HG02763 (cell line): Measurements from ENCODE around the gene TMEM151B.
"Not testable (repeated sequence)": the region's sequence is repeated elsewhere in the genome, so short reads cannot be mapped to it uniquely, and the experiment has no call there.

Source experiments
- ATAC-seq: cut with Tn5 transposase; IDR thresholded peaks from one replicate; pipeline ENCODE4 v1.9.1; 2021; ENCODE audit warnings: mild to moderate bottlenecking, moderate library complexity; ENCODE audit not compliant: unreplicated experiment

TMEM151B gene

DNA sequence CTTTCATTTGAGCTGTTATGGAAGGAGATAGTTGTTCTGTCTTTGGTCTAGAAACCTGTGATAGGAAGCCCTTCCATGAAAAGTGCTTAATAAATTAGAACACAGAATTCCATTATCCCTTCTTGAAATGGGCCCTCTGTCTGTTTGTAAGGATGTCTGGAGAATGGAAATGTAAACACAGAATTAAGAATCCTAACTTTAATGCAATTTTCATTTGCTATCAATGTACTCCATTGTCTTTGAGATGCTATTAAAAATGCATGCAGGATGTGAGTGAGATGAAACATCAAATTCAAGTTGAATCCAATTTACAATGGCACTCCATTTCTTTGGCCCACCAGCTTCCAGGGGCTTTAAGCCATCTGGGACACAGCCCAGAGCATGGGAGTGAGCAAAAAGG is 56.8 kb downstream of the TMEM151B start:
- no peak for ATAC-seq

DNA sequence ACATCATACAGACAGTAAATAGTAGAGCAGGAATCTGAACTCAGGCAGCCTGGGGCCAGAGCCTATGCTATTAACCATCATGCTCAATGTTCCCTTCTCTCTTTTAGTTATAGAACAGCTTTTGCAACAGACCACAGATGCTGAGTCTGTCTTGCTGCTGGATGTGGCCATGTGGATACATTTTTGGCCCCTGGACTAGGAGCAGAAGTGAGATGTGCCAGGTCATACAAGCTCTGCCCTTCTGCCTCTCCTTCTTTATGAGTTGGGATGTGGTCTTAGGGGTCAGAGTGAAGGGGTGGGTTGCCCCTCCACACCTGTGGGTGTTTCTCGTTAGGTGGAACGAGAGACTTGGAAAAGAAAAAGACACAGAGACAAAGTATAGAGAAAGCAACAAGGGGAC is 57.5 kb downstream of the TMEM151B start:
- ATAC-seq, result no peak

DNA sequence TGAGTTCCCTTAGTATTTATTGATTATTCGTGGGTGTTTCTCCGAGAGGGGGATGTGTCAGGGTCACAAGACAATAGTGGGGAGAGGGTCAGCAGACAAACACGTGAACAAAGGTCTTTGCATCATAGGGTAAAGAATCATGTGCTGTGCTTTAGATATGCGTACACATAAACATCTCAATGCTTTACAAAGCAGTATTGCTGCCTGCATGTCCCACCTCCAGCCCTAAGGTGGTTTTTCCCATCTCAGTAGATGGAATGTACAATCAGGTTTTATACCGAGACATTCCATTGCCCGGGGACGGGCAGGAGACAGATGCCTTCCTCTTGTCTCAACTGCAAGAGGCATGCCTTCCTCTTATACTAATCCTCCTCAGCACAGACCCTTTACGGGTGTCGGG is 58.0 kb downstream of the TMEM151B start:
- ATAC-seq, result not testable (repeated sequence)

DNA sequence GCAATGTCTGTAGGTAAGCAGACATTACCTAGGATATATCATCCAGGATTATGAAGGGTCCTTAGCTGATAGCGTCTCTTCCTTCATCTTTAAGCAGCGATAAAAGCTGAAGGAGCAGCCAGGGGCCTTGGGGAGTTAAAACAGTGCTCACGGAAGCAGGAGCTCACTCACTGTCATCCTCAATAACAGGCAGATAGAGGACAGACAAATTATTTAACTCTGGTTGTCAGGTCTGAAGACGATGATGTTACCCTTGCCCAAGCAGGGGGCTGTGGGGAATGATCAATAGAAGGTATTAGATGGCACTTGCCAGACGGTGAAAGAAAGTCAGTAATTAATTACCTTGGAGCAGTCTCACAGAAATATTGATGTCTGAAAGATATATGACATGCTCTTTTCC is 59.6 kb downstream of the TMEM151B start:
- ATAC-seq, result no peak

DNA sequence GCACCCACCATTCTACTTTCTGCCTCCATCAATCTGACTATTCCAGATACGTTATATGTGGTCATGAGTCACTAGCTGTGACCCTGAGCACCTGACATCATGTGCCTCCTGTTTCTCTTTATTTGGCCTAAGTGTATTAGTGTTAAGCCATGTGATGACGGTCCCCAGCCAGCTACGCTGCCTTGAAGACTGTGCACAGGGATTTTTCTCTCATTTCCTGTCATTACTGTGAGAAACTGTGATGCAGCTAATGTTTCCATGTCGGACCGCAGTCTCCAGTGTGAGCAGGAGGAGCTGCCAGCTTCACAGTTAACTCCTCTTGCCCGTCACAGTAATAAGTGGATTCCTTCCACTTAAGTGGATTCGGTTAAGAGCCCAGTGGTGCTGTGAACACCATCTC is 62.3 kb downstream of the TMEM151B start:
- ATAC-seq, result no peak

DNA sequence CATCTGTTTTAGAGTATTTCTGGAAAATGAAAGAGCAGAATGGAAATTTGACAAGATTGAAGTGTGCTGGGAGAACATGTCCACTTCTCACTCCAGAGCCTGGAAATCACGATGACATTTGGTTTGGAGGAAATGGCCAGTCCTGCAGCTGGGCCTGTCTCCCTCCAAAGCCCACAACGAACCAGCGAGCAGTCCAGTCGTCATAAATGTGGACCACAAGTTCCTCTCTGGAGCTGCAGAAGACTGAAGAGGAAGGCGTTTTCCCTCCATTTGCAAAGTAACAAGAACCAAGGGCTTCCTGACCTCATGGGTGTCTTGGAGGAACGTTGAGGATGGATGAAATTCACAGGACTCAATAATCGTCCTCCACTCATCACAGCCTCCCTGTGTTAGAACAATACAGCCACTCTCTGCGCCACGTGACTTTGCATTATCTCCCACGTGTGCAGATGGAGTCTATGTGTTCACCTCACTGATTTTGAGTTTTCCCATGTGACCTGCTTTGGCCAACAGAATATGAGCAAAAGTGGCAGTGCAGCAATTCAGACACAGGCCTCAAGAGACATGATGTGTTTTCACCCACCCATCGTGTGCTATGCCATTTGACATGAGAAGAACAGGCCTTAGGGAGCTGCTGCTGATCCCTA is 63.1 kb downstream of the TMEM151B start:
- ATAC-seq, result no peak

DNA sequence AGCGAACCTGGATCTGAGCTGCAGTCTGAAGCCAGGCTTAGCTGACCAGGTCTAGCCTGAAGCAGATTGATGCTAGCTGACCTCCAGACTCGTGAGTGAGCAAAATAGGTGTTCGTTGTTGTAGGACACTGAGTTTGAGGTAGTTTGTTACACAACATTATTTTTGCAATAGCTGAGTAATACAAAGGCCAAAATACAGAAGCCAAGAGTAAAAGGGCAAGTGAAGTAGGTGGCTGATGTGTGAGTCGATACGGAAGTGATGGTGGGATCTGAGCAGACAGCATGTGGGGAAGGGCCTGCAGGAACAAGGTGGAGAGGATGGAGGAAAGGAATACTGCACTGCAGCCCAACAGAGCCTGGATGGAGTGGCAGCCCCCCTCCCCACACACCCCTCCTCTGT is 63.7 kb downstream of the TMEM151B start:
- no peak for ATAC-seq

DNA sequence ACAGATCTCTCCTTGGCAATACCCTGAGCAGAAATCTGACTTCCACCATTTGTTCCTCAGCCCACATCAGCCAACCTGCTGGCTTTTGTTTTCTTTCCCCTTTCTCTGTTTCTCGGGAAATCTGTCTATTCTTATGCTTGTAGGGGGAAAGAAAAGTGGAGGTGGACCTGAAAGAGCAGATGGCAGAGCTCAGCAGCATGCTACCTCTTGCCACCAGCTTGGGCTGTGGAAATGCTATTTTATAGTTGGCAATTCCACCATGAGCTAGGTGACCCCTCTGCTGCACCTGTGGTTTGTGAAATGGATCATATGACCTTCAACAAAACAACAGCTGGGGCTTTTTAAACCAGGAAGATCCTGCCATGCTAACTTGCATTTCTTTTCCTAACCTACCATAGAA is 65.4 kb downstream of the TMEM151B start:
- ATAC-seq, result no peak

DNA sequence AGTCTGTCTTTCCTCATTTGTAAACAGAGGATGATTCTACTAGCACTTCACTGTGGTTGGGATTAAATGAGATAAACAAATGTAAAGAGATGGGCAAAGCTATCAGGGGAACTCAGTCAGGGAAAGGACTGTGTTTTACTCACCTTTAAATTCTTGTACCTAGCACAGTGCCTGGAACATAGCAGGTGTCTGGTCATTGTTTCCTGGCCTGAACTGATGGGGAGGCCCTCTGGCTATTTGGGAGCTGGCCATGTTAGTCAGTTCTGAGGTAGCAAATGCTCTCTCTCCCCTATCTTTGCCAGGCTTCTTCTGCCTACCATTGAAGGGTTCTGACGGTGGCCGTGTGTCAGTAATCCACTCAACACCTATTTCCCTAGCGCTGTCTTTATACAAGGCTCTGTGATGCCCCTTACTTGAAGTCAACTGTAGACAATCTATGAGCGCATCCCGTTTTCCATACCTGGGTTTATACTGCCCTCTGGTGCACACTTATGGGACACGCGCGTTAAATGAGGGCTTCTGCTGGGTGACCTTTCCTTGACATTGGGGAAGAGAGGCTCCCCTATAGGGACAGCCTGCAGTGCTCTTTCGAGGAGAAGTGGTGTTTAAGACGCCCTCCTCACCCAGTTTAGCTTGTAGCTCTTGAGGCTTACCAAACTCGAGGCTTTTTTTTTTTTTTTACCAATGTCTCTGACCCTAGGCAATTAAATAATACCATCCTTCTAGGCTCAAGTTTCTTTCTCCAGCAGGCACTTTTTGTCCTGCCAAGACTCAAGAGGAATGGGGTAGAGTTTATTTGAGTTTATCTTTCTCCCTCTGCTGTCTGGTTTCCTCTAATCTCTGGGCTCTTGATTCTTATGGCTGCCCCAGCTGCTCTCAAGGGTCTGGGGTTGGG is 68.2 kb downstream of the TMEM151B start:
- ATAC-seq, result peak; percentile 71

DNA sequence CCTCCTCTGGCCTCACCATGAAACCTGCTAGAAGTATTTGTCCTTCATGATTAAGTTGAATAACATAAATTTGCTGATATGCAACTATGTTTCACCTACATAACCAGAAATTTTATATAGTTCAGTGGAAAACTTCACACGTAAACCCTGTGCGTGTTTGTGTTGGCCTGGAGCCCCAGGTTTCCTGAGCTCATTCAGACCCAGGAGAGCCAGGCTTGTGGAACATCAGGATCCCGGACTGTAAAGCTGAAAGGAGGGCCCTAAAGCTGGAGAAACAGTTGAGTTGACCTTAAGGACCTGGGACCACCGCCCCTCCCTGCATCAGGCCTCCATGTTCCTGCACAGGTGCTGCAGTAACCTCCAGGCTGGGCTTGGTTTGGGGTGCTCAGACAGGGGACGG is 69.1 kb downstream of the TMEM151B start:
- no peak for ATAC-seq

DNA sequence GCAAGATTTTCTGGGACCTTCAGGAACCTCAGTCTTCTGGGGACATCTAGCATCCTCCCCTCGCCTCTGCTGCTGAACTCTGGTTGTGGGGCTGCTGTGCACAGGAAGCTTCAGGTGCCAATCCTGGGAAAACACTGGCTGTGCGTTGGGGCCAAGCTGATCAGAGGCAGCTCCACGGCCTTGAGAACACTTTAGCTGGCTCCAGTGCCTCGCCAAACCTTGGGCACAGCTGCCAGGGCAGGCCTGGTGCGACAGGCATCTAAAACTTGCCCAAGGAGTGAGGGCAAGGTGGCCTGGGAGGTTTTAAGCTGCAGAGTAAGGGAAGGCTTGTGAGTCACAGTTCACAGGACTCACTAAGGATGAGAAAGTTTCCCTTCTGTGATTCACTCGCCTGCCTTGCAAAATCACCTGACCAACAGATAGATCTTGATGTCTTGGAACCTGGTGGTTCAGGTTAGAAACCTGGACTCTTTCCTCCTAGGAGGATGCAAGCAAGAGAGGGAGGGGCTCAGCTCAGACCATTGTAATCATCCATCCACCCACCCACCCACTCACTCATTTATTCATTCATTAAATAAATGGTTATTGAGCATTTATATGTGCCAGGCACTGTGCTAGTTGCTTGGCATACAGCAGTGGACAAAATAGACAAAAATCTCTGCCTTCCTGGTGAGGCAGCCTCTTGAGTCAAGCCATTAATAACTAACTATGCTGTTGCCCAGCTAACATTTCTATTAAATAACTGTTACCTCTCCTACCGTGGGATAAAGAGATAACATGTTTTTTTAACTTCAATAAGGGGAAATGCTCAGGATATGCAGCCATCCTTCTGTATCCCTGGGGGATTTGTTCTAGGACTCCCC is 69.7 kb downstream of the TMEM151B start:
- ATAC-seq, result no peak

DNA sequence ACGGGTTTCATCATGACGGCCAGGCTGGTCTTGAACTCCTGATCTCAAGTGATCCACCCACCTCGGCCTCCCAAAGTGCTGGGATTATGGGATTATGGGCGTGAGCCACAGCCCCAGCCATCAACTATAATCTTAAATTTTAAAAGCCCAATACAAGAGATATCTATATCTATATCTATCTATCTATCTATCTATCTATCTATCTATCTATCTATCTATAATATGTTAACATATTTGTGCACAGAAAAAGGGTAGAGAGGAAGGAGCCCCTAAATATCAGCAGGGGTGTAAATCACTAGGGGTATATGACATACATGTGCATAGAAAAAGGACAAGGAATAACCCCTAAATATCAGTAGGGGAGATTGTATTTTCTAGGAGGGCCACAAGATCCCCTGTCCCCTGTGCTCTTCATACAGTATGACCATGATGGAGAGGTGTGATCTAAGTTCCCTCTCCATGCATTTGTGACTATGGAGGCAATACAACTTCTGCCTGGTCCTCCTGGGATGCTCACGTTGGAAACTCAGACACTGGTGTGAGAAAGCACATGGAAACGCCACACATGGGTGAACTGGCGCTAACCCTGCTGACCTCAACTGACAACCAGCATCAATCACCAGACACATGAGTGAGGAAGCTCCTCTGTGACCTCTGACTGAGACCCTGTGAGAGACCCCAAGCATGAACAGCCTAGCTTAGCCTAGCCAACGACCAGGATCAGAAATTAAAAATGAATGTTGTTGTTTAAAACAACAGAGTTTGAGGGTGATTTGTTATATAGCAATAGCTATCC is 71.0 kb downstream of the TMEM151B start:
- no peak for ATAC-seq

DNA sequence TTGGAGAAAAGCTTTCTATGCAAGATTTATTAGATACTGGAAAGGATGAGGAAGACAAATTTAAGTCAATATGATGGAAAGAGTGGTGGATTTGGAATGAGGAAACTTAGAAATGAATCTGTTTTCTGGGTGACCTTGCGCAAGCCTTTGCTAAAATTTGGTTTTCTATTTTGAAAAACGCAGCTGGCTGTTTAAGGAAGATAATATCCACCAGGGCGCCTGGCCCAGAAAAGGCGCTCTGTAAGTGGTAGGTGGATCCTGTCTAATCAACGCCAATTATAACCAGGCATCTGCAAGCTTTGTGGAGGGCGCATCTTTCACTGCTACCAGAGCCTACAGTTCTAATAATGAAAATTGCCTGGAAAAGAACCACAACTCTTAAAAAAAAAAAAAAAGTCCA is 71.8 kb downstream of the TMEM151B start:
- ATAC-seq, result no peak

DNA sequence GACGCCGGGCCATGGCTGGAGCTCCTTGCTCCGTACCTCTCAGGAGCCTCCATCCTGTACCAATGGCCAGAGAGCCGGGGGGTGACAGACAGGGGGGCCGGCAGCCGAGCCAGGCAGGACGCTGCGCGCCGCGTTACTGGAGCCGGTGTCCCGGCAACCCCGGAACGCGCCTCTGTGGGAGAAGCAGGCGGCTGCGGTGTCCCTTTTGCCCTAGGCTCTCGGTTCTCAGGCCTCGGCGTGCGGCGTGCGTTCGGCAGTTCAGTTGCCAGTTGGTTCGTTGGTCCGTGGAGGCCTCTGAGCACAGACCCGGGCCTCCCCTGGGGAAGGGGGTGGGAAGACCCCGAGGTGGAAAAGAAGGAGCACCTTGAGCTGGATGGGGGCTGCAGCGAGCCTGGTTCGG is 72.2 kb downstream of the TMEM151B start, which contains the start of gene SPATS1:
SPATS1 (plus strand) TSS at position 162 of the 400 bp plus-strand sequence. CDS start 446 bp downstream, outside the sequence.
- no peak for ATAC-seq

DNA sequence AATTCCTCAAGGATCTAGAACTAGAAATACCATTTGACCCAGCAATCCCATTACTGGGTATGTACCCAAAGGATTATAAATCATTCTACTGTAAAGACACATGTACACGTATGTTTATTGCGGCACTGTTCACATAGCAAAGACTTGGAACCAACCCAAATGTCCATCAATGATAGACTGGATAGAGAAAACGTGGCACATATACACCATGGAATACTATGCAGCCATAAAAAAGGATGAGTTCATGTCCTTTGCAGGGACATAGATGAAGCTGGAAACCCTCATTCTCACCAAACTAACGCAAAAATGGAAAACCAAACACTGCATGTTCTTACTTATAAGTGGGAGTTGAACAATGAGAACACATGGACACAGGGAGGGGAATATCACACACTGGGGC is 76.6 kb downstream of the TMEM151B start:
- ATAC-seq, result not testable (repeated sequence)

DNA sequence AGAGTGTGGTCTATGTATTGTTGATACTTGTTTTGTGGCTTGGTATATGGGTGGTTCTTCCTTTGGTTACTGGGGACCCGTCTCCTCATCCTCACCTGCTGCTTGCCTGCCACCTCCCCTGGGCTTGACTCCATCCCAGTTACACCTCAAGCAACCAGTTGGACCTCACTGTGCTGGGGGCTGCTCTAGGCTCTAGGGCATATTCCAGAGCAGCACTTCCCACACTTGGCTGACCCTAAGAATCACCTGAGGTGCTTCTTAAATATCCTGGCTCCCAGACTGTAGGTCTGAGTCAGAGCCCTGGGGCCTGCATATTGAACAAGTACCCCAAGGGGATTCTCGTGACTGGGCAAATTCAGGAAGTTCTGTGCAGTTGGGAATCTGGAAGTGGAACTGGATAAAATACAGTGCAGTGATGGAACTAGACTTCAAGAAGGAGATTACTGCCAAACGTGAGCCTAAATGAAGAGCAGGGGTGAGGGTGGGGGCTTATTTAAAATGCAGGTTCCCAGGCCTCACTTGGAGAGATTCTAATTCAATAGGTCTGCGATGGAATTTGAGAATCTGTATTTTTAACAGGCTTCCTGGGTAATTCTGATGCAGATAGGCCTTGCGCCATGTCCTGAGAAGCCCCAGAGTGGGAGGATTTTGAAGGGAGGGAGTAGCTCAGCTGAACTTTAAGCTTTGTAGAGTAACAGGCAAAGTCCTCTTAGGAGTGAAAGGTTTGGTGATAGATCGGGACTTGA is 79.8 kb downstream of the TMEM151B start:
- ATAC-seq, result no peak

DNA sequence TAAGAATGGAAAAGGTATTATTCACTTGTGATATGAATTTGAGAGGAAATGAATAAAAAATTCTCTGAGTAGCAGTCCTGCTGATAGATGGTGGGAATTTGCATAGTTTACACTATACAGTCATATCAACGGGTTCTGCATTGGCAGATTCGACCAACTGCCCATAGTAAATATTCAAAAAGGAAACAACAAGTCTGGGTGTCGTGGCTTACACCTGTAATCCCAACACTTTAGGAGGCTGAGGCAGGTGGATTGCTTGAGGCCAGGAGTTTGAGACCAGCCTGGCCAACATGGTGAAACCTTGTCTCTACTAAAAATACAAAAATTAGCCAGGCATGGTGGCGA is 80.4 kb downstream of the TMEM151B start:
- ATAC-seq, result not testable (repeated sequence)

DNA sequence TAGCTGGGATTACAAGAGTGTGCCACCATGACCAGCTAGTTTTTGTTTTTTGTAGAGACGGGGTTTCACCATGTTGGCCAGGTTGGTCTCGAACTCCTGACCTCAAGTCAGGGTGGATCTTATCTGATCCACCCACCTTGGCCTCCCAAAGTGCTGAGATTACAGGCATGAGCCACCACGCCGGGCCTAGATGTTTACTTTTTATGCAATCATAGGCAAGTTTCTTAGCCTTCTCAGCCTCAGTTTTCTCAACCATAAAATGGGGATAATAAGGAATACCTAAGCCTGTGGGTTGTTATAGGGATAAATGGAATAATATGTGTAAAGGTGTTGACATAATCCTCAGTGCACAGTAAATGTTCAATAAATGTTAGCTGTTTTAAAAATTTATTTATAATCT is 82.0 kb downstream of the TMEM151B start:
- ATAC-seq, result no peak

DNA sequence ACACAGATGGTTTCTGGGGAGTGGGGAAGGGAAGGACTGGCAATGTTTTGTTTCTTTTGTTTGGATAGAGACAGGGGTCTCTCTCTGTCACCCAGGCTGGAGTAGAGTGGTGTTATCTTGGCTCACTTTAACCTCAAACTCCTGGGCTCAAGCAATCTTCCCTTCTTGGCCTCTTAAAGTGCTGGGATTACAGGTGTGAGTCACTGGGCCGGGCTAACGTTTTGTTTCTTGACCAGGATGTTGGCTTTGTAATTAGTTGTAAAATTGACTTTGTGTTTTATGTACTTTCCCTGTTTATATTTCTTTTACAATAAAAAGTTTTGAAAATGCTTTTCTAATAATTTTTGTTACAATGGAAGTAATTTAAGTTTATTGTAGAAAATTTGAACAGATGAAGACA is 83.1 kb downstream of the TMEM151B start:
- ATAC-seq, result no peak

DNA sequence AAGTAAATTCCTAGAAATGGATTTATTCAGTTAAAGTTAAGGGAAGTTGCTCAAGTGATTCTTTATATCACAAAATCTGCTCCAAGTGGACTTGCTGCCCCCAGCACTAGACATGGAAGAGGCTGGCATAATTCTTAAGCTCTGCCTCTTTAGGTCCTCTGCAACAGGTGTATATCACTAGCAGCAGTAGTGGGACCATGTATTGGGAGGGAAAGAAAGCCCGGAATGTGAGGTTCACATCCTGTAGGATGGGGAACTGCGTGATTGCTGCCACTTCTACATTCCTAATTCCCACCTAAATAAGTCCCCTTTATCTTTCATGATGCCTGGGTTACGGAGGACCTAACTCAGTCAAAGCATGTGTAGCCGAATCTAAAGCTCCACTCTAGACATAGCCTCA is 85.4 kb downstream of the TMEM151B start:
- ATAC-seq, result no peak
